GM18873 (cell line): Measurements from ENCODE around the gene MSMP.

ENCODE experiments used
- ATAC-seq: cut with Tn5 transposase; IDR thresholded peaks from one replicate; pipeline ENCODE4 v1.9.1; 2021; ENCODE audit warnings: mild to moderate bottlenecking, moderate library complexity, moderate number of reproducible peaks; ENCODE audit not compliant: unreplicated experiment, low FRiP score

The MSMP gene

GRCh38 chr9:35726931-35727330, 27.1 kb downstream of the MSMP start:
- ATAC-seq: no peak

- ATAC-seq: no peak
These were observed 28.7 kb downstream of the MSMP start for GRCh38 chr9:35725362-35725761.

GRCh38 chr9:35723908-35724307, 30.2 kb downstream of the MSMP start:
- ATAC-seq: no peak

GRCh38 chr9:35723426-35723825, 30.6 kb downstream of the MSMP start:
- ATAC-seq: no peak

GRCh38 chr9:35719546-35719945, 34.5 kb downstream of the MSMP start:
- no peak for ATAC-seq

GRCh38 chr9:35718721-35719511, 35.2 kb downstream of the MSMP start:
- no peak for ATAC-seq

- ATAC-seq: no peak
These were observed 36.8 kb downstream of the MSMP start for GRCh38 chr9:35717132-35717870.

GRCh38 chr9:35716230-35716629, 37.8 kb downstream of the MSMP start:
- ATAC-seq: no peak

GRCh38 chr9:35714579-35715252, 39.4 kb downstream of the MSMP start:
- ATAC-seq: no peak

- ATAC-seq: no peak
These were observed 40.0 kb downstream of the MSMP start for GRCh38 chr9:35714123-35714522.

GRCh38 chr9:35713578-35713977, 40.5 kb downstream of the MSMP start:
- no peak for ATAC-seq

- ATAC-seq: no peak
These were observed 41.2 kb downstream of the MSMP start for GRCh38 chr9:35712762-35713400.

GRCh38 chr9:35711501-35712428, 42.3 kb downstream of the MSMP start:
- no peak for ATAC-seq

GRCh38 chr9:35710818-35711500, 43.1 kb downstream of the MSMP start:
- no peak for ATAC-seq

GRCh38 chr9:35708146-35708545, 45.9 kb downstream of the MSMP start:
- no peak for ATAC-seq

- ATAC-seq: no peak
These were observed 47.1 kb downstream of the MSMP start for GRCh38 chr9:35706951-35707350.

GRCh38 chr9:35705836-35706430, 48.1 kb downstream of the MSMP start:
- ATAC-seq: no peak

- no peak for ATAC-seq
These were observed 48.7 kb downstream of the MSMP start for GRCh38 chr9:35705372-35705771.
